Right lobe of liver (tissue), 6 donors: Measurements from ENCODE around the gene MPZ. TPM values are rescaled to one million over a fixed set of nuclear protein-coding genes. Genes with fewer than 3 reads are reported as not detected.

Experiments used
- ATAC-seq, 4 donors: fragments of 200-7000 bp; cut with Tn5 transposase; one replicate each; pipeline ENCODE4 v1.9.1; 2020; ENCODE audit warnings: mild to moderate bottlenecking in 4 of 4, moderate library complexity in 4 of 4
- DNase-seq, 3 donors: peaks; one replicate each; pipeline ENCODE4 v3.0.0-alpha.2; 2020
- H3K27ac ChIP-seq, 3 donors: fragments of 200-600 bp; one replicate each; pipeline ENCODE4 v1.8.0; 2022
- H3K27me3 ChIP-seq, 2 donors: fragments of 200-600 bp; one replicate each; pipeline ENCODE4 v1.8.0; 2022
- H3K36me3 ChIP-seq, 4 donors: fragments of 200-600 bp; sonication (generic) in 1 of 4; one replicate each; pipeline versions ENCODE4 v1.5.1 to v1.8.0; 2017 to 2022; ENCODE audit warnings: control low read depth in 1 of 4
- H3K4me1 ChIP-seq, 4 donors: fragments of 200-600 bp; sonication (generic) in 1 of 4; one replicate each; pipeline versions ENCODE4 v1.5.1 to v1.8.0; 2017 to 2022; ENCODE audit warnings: control low read depth in 1 of 4
- H3K4me3 ChIP-seq, 3 donors: fragments of 200-600 bp; one replicate each; pipeline ENCODE4 v1.8.0; 2022
- H3K9me3 ChIP-seq, 4 donors: fragments of 200-600 bp; sonication (generic) in 1 of 4; one replicate each; pipeline versions ENCODE4 v1.5.1 to v1.8.0; 2017 to 2022; ENCODE audit warnings: control low read depth in 1 of 4
- POLR2A ChIP-seq: fragments of 450-650 bp; IDR thresholded peaks from one replicate; pipeline ENCODE4 v1.6.1; 2017; ENCODE audit warnings: antibody characterized with exemption, mild to moderate bottlenecking
- WGBS: methylation state at CpG from one replicate; pipeline ENCODE4 v1.1.6; 2018; ENCODE audit warnings: low coverage, low lambda C conversion rate; ENCODE audit not compliant: insufficient coverage; ENCODE audit errors: missing lambda C conversion rate; 5-methylcytosine and 5-hydroxymethylcytosine counted together
- intact Hi-C, 2 donors: fragments of 100-400 bp; cut with DNase I; formaldehyde crosslinking; loops; one replicate each; pipeline versions ENCODE4 v1.11.2 to v1.14.1; 2022
- total RNA-seq, 6 experiments: library from RNA; depleted of rRNA in 2 of 6; stranded (reverse); fragments of >200 nt in 2 of 6; fragmentation: NEBNext Ultra II Directional in 3 of 6; extraction: Animal tissue kit (Norgen Biotek cat#: 25700) in 3 of 6; gene quantifications; one replicate each; pipeline versions ENCODE4 v1.1.0 to v1.2.4, GENCODE V29; 2016 to 2023
- TF ChIP-seq, protein P1 (sequence below), 4 donors: fragments of 200-600 bp in 3 of 4; fragments of 450-650 bp in 1 of 4; IDR thresholded peaks; one replicate each; pipeline versions ENCODE4 v1.5.1 to v1.8.0; 2016 to 2022; ENCODE audit warnings: antibody characterized with exemption in 4 of 4, mild to moderate bottlenecking in 2 of 4
- donor health status: DM: no; HTN: yes; CAD: no.
- donor health status: DM: no; HTN: no; CAD: no.
- donor health status: DM: no; HTN: no; CAD: no.
- donor health status: DM: no; HTN: yes; CAD: no.
- donor health status: DM: no; HTN: yes; CAD: no.

MPZ gene
- total RNA-seq, 6 experiments from 2014 or later = 2.1 to 14.3 (median 6.5) TPM

DNA sequence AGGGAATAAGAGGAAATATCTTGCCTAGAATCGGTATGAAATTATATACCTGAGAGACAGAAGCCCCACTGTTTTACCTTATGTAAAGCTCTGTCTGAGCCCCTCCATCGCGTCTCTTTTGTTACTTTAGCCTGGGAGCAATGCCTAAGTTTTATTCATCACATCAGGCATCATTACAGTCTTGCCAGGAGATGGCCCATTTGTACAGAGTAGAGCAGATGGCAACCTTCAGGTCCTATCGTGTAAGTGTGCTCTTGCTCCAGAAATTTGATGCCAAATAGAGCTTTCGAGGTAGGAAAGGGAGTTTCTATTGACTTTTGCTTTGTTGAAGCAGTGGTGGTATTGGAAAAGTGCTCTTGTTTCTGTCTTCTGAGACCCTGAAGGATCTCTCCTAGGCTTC lies 33.1 kb upstream of the MPZ start:
- intact Hi-C loops = no loop called here
- Histone ChIP-seq H3K36me3 (peaks cover 0 to 36% (median 27%) of the 10 kb centered on the region in 4 donors), H3K27ac (no peak overlapping the region), H3K4me3 (no peak overlapping the region), H3K9me3 (no peaks in the 10 kb centered on the region), H3K27me3 (no peaks in the 10 kb centered on the region), H3K4me1 (no peaks in the 10 kb centered on the region)
- ATAC-seq (no peak), DNase-seq (no peak)
- TF ChIP-seq, protein P1, sequence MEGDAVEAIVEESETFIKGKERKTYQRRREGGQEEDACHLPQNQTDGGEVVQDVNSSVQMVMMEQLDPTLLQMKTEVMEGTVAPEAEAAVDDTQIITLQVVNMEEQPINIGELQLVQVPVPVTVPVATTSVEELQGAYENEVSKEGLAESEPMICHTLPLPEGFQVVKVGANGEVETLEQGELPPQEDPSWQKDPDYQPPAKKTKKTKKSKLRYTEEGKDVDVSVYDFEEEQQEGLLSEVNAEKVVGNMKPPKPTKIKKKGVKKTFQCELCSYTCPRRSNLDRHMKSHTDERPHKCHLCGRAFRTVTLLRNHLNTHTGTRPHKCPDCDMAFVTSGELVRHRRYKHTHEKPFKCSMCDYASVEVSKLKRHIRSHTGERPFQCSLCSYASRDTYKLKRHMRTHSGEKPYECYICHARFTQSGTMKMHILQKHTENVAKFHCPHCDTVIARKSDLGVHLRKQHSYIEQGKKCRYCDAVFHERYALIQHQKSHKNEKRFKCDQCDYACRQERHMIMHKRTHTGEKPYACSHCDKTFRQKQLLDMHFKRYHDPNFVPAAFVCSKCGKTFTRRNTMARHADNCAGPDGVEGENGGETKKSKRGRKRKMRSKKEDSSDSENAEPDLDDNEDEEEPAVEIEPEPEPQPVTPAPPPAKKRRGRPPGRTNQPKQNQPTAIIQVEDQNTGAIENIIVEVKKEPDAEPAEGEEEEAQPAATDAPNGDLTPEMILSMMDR (IDR thresholded peaks at IDR 0.05) = no peak
- no peak for TF ChIP-seq POLR2A
- 90% methylated on average over 5 of the region's 5 CpGs for WGBS

GRCh38 chr1:161342177-161342576 lies 32.4 kb upstream of the MPZ start:
- Histone ChIP-seq H3K9me3 (no peaks in the 10 kb centered on the region), H3K4me3 (no peak overlapping the region), H3K27me3 (no peaks in the 10 kb centered on the region), H3K27ac (no peak overlapping the region), H3K36me3 (peaks cover 0 to 35% (median 26%) of the 10 kb centered on the region in 4 donors), H3K4me1 (no peaks in the 10 kb centered on the region)
- DNase-seq (no peak), ATAC-seq (no peak)
- WGBS = 86% methylated on average over 1 of the region's 2 CpGs
- intact Hi-C loops = no loop called here
- TF ChIP-seq, protein P1 (IDR thresholded peaks at IDR 0.05) = no peak
- no peak for TF ChIP-seq POLR2A

- intact Hi-C loops = no loop called here
- peaks cover 0 to 49% (median 17%) of the 10 kb centered on the region in 4 donors for H3K36me3 ChIP-seq
- ATAC-seq = peak in 1 of 4 donors; percentile 56
- TF ChIP-seq POLR2A = no peak
- TF ChIP-seq, protein P1 (IDR thresholded peaks at IDR 0.05) = no peak
- H3K4me3 ChIP-seq = no peak overlapping the region
- no peaks in the 10 kb centered on the region for H3K27me3 ChIP-seq
- H3K9me3 ChIP-seq = no peaks in the 10 kb centered on the region
- H3K4me1 ChIP-seq = no peaks in the 10 kb centered on the region
- 67% methylated on average over 3 of the region's 3 CpGs for WGBS
- no peak overlapping the region for H3K27ac ChIP-seq
- no peak for DNase-seq
These were observed 26.0 kb upstream of the MPZ start for GRCh38 chr1:161335796-161336195.

DNA sequence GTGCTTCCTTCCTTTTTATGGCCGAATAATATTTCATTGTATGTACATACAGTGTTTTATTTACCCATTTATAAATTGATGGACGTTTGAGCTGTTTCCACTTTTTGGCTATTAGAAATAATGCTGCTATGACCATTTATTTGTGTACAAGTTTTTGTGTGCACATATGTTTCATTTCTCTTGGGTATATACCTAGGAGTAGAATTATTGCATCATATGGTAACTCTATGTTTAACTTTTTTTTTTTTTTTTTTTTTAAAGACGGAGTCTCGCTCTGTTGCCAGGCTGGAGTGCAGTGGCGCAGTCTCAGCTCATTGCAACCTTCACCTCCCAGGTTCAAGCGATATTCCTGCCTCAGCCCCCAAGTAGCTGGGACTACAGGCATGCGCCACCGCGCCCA lies 23.4 kb upstream of the MPZ start:
- DNase-seq = no peak
- no peaks in the 10 kb centered on the region for H3K27me3 ChIP-seq
- no peak for TF ChIP-seq POLR2A
- peaks cover 0 to 2% (median 0%) of the 10 kb centered on the region in 4 donors for H3K4me1 ChIP-seq
- H3K4me3 ChIP-seq = no peak overlapping the region
- no peaks in the 10 kb centered on the region for H3K9me3 ChIP-seq
- ATAC-seq = no peak
- no peak overlapping the region for H3K27ac ChIP-seq
- WGBS = 89% methylated on average over 9 of the region's 9 CpGs
- peaks cover 0 to 64% (median 26%) of the 10 kb centered on the region in 4 donors for H3K36me3 ChIP-seq
- intact Hi-C loops = no loop called here

- WGBS = 71% methylated on average over 4 of the region's 4 CpGs
- intact Hi-C loops = no loop called here
- H3K36me3 ChIP-seq = peaks cover 0 to 85% (median 29%) of the 10 kb centered on the region in 4 donors
These were observed 20.6 kb upstream of the MPZ start for GRCh38 chr1:161330346-161330745.

More at GRCh38 chr1:161330346-161330745, 20.6 kb upstream of the MPZ start:
- TF ChIP-seq POLR2A = no peak
- TF ChIP-seq, protein P1 (IDR thresholded peaks at IDR 0.05) = no peak
- no peaks in the 10 kb centered on the region for H3K27me3 ChIP-seq
- ATAC-seq (no peak), DNase-seq (no peak)
- no peak overlapping the region for H3K27ac ChIP-seq
- no peak overlapping the region for H3K4me3 ChIP-seq
- no peaks in the 10 kb centered on the region for H3K9me3 ChIP-seq
- H3K4me1 ChIP-seq = peaks cover 0 to 6% (median 0%) of the 10 kb centered on the region in 4 donors
